H1 (cell line): ENCODE data around the gene IL32. TPM values are rescaled to one million over a fixed set of nuclear protein-coding genes. Genes with fewer than 3 reads are reported as not detected.

Experiments used
- CTCF ChIA-PET: fragments of 300-600 bp; sonication (Branson Sonifier 250); formaldehyde crosslinking; loops from one replicate; lab custom pipeline; 2021; ENCODE audit not compliant: partially characterized antibody; lab: Charles Lee
- POLR2A ChIA-PET: fragments of 300-600 bp; sonication (Branson Sonifier 250); formaldehyde crosslinking; loops from one replicate; lab custom pipeline; 2021; ENCODE audit warnings: inconsistent platforms; ENCODE audit not compliant: partially characterized antibody; lab: Charles Lee
- DNase-seq, 2 experiments: peaks; one replicate each; pipeline versions ENCODE4 v3.0.0 to v3.0.0-alpha.2; 2010 to 2022; ENCODE audit warnings: low spot score in 2 of 2, low read depth in 1 of 2, mixed read lengths in 1 of 2
- FAIRE-seq: peaks from 2 replicates; lab custom pipeline; 2011; peaks lifted over from hg19 to GRCh38; lab: Jason Lieb, UNC
- H2AFZ ChIP-seq: 2 replicates; pipeline ENCODE4 v1.8.1; 2012; ENCODE audit warnings: low read length, inconsistent platforms
- H2AK5ac ChIP-seq: 2 replicates; pipeline ENCODE4 v1.6.1; 2013; ENCODE audit warnings: low read depth, low read length
- H2BK120ac ChIP-seq: replicated peaks from 2 replicates; pipeline ENCODE3; 2013; ENCODE audit warnings: low read depth, low read length, inconsistent platforms
- H2BK12ac ChIP-seq: 2 replicates; pipeline ENCODE4 v1.6.1; 2013; ENCODE audit warnings: low read depth, low read length
- H2BK15ac ChIP-seq: 2 replicates; pipeline ENCODE4 v1.6.1; 2013; ENCODE audit warnings: low read length
- H2BK20ac ChIP-seq: 2 replicates; pipeline ENCODE4 v1.6.1; 2013; ENCODE audit warnings: low read length
- H2BK5ac ChIP-seq: 2 replicates; pipeline ENCODE4 v1.6.1; 2013; ENCODE audit warnings: low read depth, low read length
- H3K14ac ChIP-seq: 2 replicates; pipeline ENCODE4 v1.6.1; 2013; ENCODE audit warnings: inconsistent platforms; ENCODE audit not compliant: insufficient read length
- H3K18ac ChIP-seq: 2 replicates; pipeline ENCODE4 v1.6.1; 2013; ENCODE audit warnings: low read length; ENCODE audit errors: extremely low read depth
- H3K23ac ChIP-seq: 2 replicates; pipeline ENCODE4 v1.6.1; 2013; ENCODE audit warnings: inconsistent platforms; ENCODE audit not compliant: insufficient read length
- H3K23me2 ChIP-seq: 2 replicates; pipeline ENCODE4 v1.6.1; 2013; ENCODE audit warnings: low read depth, low read length
- H3K27ac ChIP-seq: 2 replicates; pipeline ENCODE4 v1.6.1; 2011; ENCODE audit warnings: low read depth, low read length, inconsistent platforms
- H3K27me3 ChIP-seq, 4 experiments: replicated peaks in 1 of 4; 1 replicate in 1 of 4; 2 replicates in 3 of 4; pipeline versions ENCODE4 v1.6.1 to v1.8.1; 2011 to 2013; ENCODE audit warnings: low read length in 3 of 4, mild to moderate bottlenecking in 3 of 4, inconsistent platforms in 2 of 4, mixed read lengths in 2 of 4, moderate library complexity in 1 of 4; ENCODE audit not compliant: control insufficient read depth in 3 of 4, insufficient read depth in 3 of 4; ENCODE audit errors: extremely low read depth in 1 of 4
- H3K36me3 ChIP-seq, 4 experiments: 2 replicates each; pipeline versions ENCODE4 v1.6.1 to v1.8.1; 2011 to 2013; ENCODE audit warnings: mild to moderate bottlenecking in 4 of 4, low read length in 3 of 4, moderate library complexity in 2 of 4, control low read depth in 1 of 4, inconsistent platforms in 1 of 4; ENCODE audit not compliant: insufficient read depth in 4 of 4, control insufficient read depth in 2 of 4
- H3K4ac ChIP-seq: replicated peaks from 2 replicates; pipeline ENCODE3; 2013; ENCODE audit warnings: low read length, low read depth, mixed read lengths, inconsistent platforms; ENCODE audit not compliant: insufficient read length
- H3K4me1 ChIP-seq, 4 experiments: replicated peaks in 1 of 4; 1 replicate in 1 of 4; 2 replicates in 3 of 4; pipeline versions ENCODE4 v1.6.1 to v1.8.1; 2011 to 2013; ENCODE audit warnings: low read length in 3 of 4, inconsistent platforms in 2 of 4, mixed read lengths in 1 of 4; ENCODE audit not compliant: insufficient read depth in 4 of 4, control insufficient read depth in 3 of 4
- H3K4me2 ChIP-seq, 2 experiments: 2 replicates each; pipeline versions ENCODE4 v1.6.1 to v1.8.1; 2011 to 2013; ENCODE audit warnings: low read depth in 2 of 2, low read length in 2 of 2, control low read depth in 1 of 2, inconsistent platforms in 1 of 2, mild to moderate bottlenecking in 1 of 2; ENCODE audit not compliant: insufficient read depth in 1 of 2
- H3K4me3 ChIP-seq, 4 experiments: fragments of 200-600, 300-600 bp in 1 of 4; sonication (generic), shearing (Covaris generic), sonication (Bioruptor Twin) in 1 of 4; 2 replicates each; pipeline versions ENCODE4 v1.5.1 to v1.8.1; 2011 to 2016; ENCODE audit warnings: low read length in 4 of 4, low read depth in 3 of 4, control low read depth in 2 of 4, inconsistent platforms in 2 of 4, mild to moderate bottlenecking in 2 of 4, mixed read lengths in 1 of 4, moderate library complexity in 1 of 4; ENCODE audit not compliant: insufficient read depth in 2 of 4; ENCODE audit errors: extremely low read depth in 1 of 4
- H3K56ac ChIP-seq: replicated peaks from 2 replicates; pipeline ENCODE3; 2013; ENCODE audit warnings: low read depth, mild to moderate bottlenecking, mixed read lengths, low read length, inconsistent platforms; ENCODE audit not compliant: insufficient read length
- H3K79me1 ChIP-seq: 2 replicates; pipeline ENCODE4 v1.6.1; 2013; ENCODE audit warnings: low read depth, low read length, control low read depth
- H3K79me2 ChIP-seq, 2 experiments: 2 replicates each; pipeline versions ENCODE4 v1.6.1 to v1.8.1; 2012 to 2013; ENCODE audit warnings: low read length in 2 of 2, mild to moderate bottlenecking in 2 of 2, inconsistent platforms in 1 of 2; ENCODE audit not compliant: insufficient read depth in 2 of 2, control insufficient read depth in 1 of 2
- H3K9ac ChIP-seq, 4 experiments: replicated peaks in 1 of 4; 1 replicate in 1 of 4; 2 replicates in 3 of 4; pipeline versions ENCODE4 v1.6.1 to v1.8.1; 2011 to 2013; ENCODE audit warnings: low read depth in 3 of 4, low read length in 3 of 4, control low read depth in 2 of 4, mild to moderate bottlenecking in 2 of 4, moderate library complexity in 2 of 4, inconsistent platforms in 1 of 4; ENCODE audit errors: extremely low read depth in 1 of 4
- H3K9me3 ChIP-seq, 2 experiments: 2 replicates each; pipeline versions ENCODE4 v1.6.1 to v1.8.1; 2012 to 2013; ENCODE audit warnings: mild to moderate bottlenecking in 2 of 2, moderate library complexity in 2 of 2, control low read depth in 1 of 2, inconsistent platforms in 1 of 2, low read depth in 1 of 2, low read length in 1 of 2, mixed read lengths in 1 of 2; ENCODE audit not compliant: insufficient read depth in 2 of 2
- H4K20me1 ChIP-seq, 2 experiments: replicated peaks in 1 of 2; 2 replicates each; pipeline versions ENCODE3 to v1.8.1; 2011 to 2013; ENCODE audit warnings: inconsistent platforms in 2 of 2, low read length in 2 of 2, mild to moderate bottlenecking in 1 of 2; ENCODE audit not compliant: insufficient read depth in 2 of 2, control insufficient read depth in 1 of 2
- H4K5ac ChIP-seq: 2 replicates; pipeline ENCODE4 v1.6.1; 2013; ENCODE audit warnings: low read length, low read depth, mixed read lengths, inconsistent platforms; ENCODE audit not compliant: insufficient read length
- H4K8ac ChIP-seq: 2 replicates; pipeline ENCODE4 v1.8.0; 2013; ENCODE audit warnings: mild to moderate bottlenecking, moderate library complexity, low read length, inconsistent platforms; ENCODE audit not compliant: insufficient read depth; ENCODE audit errors: extremely low read depth
- H4K91ac ChIP-seq: replicated peaks from 2 replicates; pipeline ENCODE3; 2013; ENCODE audit warnings: low read length, mixed read lengths, inconsistent platforms; ENCODE audit not compliant: insufficient read length
- CBX5 ChIP-seq: fragments of 300-800, 300-1000 bp; sonication (generic); IDR thresholded peaks from 2 replicates; pipeline ENCODE4 v1.7.1; 2016; ENCODE audit warnings: antibody characterized with exemption, low read length, low read depth
- CREB1 ChIP-seq: IDR thresholded peaks from 2 replicates; pipeline ENCODE4 v1.6.1; 2012; ENCODE audit warnings: inconsistent platforms
- E2F6 ChIP-seq: IDR thresholded peaks from 2 replicates; pipeline ENCODE4 v1.6.1; 2012; ENCODE audit warnings: inconsistent platforms
- EGR1 ChIP-seq: IDR thresholded peaks from 2 replicates; pipeline ENCODE4 v1.6.1; 2011; ENCODE audit warnings: low read depth, low read length, borderline replicate concordance
- JUN ChIP-seq: IDR thresholded peaks from 2 replicates; pipeline ENCODE4 v1.6.1; 2011; ENCODE audit warnings: low read depth, mild to moderate bottlenecking, improper control_type of control experiment, low read length
- PHF8 ChIP-seq: fragments of 200-600 bp; sonication (generic); conservative IDR thresholded peaks from 2 replicates; pipeline ENCODE4 v1.7.1; 2012; ENCODE audit warnings: low read depth, mild to moderate bottlenecking, inconsistent platforms, low read length, moderate library complexity
- POU5F1 ChIP-seq: IDR thresholded peaks from 2 replicates; pipeline ENCODE4 v1.6.1; 2011; ENCODE audit warnings: low read depth, mild to moderate bottlenecking, low read length, moderate library complexity
- RAD21 ChIP-seq, 2 experiments: IDR thresholded peaks in 1 of 2; conservative IDR thresholded peaks in 1 of 2; 2 replicates each; pipeline ENCODE4 v1.6.1; 2011; ENCODE audit warnings: low read depth in 2 of 2, low read length in 2 of 2, improper control_type of control experiment in 1 of 2, inconsistent platforms in 1 of 2, mild to moderate bottlenecking in 1 of 2, moderate library complexity in 1 of 2
- SRF ChIP-seq: IDR thresholded peaks from 2 replicates; pipeline ENCODE4 v1.6.1; 2011; ENCODE audit warnings: mild to moderate bottlenecking, low read depth, low read length, moderate library complexity
- TAF7 ChIP-seq: optimal IDR thresholded peaks from 2 replicates; pipeline ENCODE3; 2011; ENCODE audit warnings: low read depth, mild to moderate bottlenecking, inconsistent platforms, low read length, moderate library complexity, borderline replicate concordance
- ZNF274 ChIP-seq: IDR thresholded peaks from 2 replicates; pipeline ENCODE4 v1.7.0; 2012; ENCODE audit warnings: low read length, borderline replicate concordance; ENCODE audit errors: extremely low read depth
- WGBS, 2 experiments: shearing (Covaris generic) in 1 of 2; methylation state at CpG; one replicate each; pipeline versions ENCODE4 v1.1.6 to v1.1.7; 2013 to 2015; ENCODE audit warnings: low lambda C conversion rate in 2 of 2, mixed read lengths in 2 of 2, inconsistent platforms in 1 of 2, low coverage in 1 of 2, missing lambda C conversion rate in 1 of 2; ENCODE audit not compliant: insufficient replicate concordance in 2 of 2, insufficient coverage in 1 of 2, insufficient read length in 1 of 2; ENCODE audit errors: extremely low coverage in 1 of 2, missing lambda C conversion rate in 1 of 2; 5-methylcytosine and 5-hydroxymethylcytosine counted together
- polyA plus RNA-seq, 7 experiments: library from polyadenylated mRNA; depleted of rRNA in 3 of 7; stranded (reverse) in 5 of 7; unstranded in 2 of 7; fragments of >200 nt in 5 of 7; fragments of 200-250 nt in 2 of 7; gene quantifications; 1 replicate in 5 of 7; 2 replicates in 1 of 7; 4 replicates in 1 of 7; pipeline versions ENCODE4 v1.2.1 to v1.2.3, GENCODE V29; 2011 to 2013; ENCODE audit warnings: missing spikeins in 2 of 7, mixed read lengths in 2 of 7
- total RNA-seq: library from RNA; stranded (reverse); fragmentation: NEBNext Ultra II Directional; extraction: Animal tissue kit (Norgen Biotek cat#: 25700); gene quantifications from 2 replicates; pipeline ENCODE4 v1.2.1, GENCODE V29; 2021

IL32 gene
- total and polyA plus RNA-seq, 2 of the 8 experiments (the other 6 are each of a cell fraction or from before 2014, with no cell fraction given), result 2.7 to 5.0 TPM

- Histone ChIP-seq H3K27ac (no peak overlapping the region), H4K20me1 (peaks cover 8 to 30% of the 10 kb centered on the region in 2 experiments), H3K79me2 (no peaks in the 10 kb centered on the region), H3K4me1 (peaks cover 0 to 12% (median 9%) of the 10 kb centered on the region in 4 experiments; a peak in 6 of 7 replicates), H3K56ac (no peak overlapping the region), H3K9ac (no peak overlapping the region), H3K9me3 (no peaks in the 10 kb centered on the region), H3K4me3 (peak overlapping the region in 1 of 4 experiments; percentile 40; a peak in 3 of 8 replicates), H2BK5ac (no peak overlapping the region), H2AFZ (no peak overlapping the region), H3K18ac (no peak overlapping the region), H3K79me1 (no peaks in the 10 kb centered on the region), H2BK15ac (no peak overlapping the region), H3K36me3 (peaks cover 0 to 21% (median 9%) of the 10 kb centered on the region in 4 experiments; a peak in 7 of 8 replicates), H3K23me2 (peaks cover 5% of the 10 kb centered on the region; the same call in 1 of the 2 replicates), H2BK120ac (no peak overlapping the region), H2BK12ac (no peak overlapping the region), H3K27me3 (no peaks in the 10 kb centered on the region), H2AK5ac (no peak overlapping the region), H4K8ac (no peak overlapping the region), H4K91ac (no peak overlapping the region), H4K5ac (no peak overlapping the region), H3K14ac (no peak overlapping the region), H3K4me2 (peak overlapping the region; percentile 6 to 70; a peak in 3 of 4 replicates), H2BK20ac (no peak overlapping the region), H3K23ac (no peak overlapping the region), H3K4ac (no peak overlapping the region)
- 12% methylated on average over 43 of the region's 58 CpGs; no CpG with 5 or more reads in 1 of the 2 experiments for whole genome bisulfite sequencing, 2 experiments
- CTCF ChIA-PET, result interaction anchor here (0.6 to 23.8 kb wide), 27 partner anchors 9 to 130 kb away, joined by 3 to 639 read pairs (median 3); partner anchors contain the start of genes CLDN6, CLDN9, HCFC1R1 and THOC6
- FAIRE-seq, result no peak
- POLR2A ChIA-PET, result interaction anchor here (1.0 to 35.7 kb wide), 14 partner anchors 1 to 106 kb away, joined by 3 to 1808 read pairs (median 8); partner anchors contain the start of genes BICDL2, CLDN6, CLDN9 and HCFC1R1
- peak; percentile 85 to 98 for DNase-seq
- TF ChIP-seq POU5F1 (no peak), JUN (no peak), E2F6 (no peak), SRF (no peak), TAF7 (peak; percentile 54), PHF8 (no peak), CBX5 (no peak), CREB1 (peak; percentile 52; the same call in 1 of the 2 replicates), EGR1 (no peak), RAD21 (IDR thresholded peaks at IDR 0.05 in 1 of 2, conservative IDR thresholded peaks at IDR 0.05 in 1 of 2; ENCODE audit: low read depth in 2 of 2, low read length in 2 of 2) (peak; percentile 51 to 72), ZNF274 (no peak)
These were observed 37.3 kb upstream of the IL32 start for GRCh38 chr16:3027983-3028715.
